Sigmoid colon (tissue), 3 donors: ENCODE results near the gene TBX18.

ENCODE experiments used
- POLR2A ChIP-seq, 2 donors: fragments of 450-650 bp; IDR thresholded peaks; one replicate each; pipeline ENCODE4 v1.6.1; 2016; ENCODE audit warnings: antibody characterized with exemption in 2 of 2, mild to moderate bottlenecking in 2 of 2, moderate library complexity in 2 of 2
- TF ChIP-seq, protein P1 (sequence below), 4 experiments: fragments of 450-650 bp in 3 of 4; fragments of 200-600 bp in 1 of 4; IDR thresholded peaks; one replicate each; pipeline ENCODE4 v1.5.1; 2016 to 2019; ENCODE audit warnings: antibody characterized with exemption in 4 of 4, mild to moderate bottlenecking in 3 of 4, moderate library complexity in 2 of 4

DNA sequence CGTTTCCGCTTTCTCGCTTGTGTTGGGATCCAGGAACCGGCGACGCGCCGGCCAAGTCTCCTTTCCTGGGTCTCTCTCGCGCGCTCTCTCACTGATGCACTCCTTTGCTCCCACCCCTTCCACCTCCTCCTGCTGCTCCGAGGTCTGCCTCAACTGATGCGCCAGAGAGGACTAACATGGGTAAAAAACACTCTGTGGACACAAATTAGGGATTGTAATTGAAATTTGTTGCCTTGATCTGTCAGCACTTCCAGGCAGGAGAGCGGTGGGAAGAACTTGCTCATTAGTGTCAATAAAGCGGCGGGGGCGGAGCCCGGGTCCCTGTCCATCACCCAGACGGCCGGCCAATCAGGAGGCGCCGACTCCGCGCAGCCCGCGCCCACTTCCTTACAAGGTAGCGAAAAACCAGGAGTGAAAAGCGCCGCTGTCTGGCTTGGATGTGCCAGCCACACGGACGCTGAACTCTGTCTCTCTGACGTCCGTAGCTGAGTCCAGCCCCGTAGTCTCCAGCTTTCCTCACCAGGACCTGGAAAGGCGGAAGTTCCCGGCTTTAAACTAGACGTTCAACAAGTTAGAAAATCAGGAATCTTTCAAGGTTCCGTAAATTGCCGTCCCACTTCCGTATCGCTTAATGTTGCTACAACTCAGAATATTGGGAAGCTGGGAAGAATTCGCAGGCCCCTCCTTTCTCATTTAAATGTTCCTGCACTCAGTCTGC is at the start of gene TBX18:
- TF ChIP-seq, protein P1, sequence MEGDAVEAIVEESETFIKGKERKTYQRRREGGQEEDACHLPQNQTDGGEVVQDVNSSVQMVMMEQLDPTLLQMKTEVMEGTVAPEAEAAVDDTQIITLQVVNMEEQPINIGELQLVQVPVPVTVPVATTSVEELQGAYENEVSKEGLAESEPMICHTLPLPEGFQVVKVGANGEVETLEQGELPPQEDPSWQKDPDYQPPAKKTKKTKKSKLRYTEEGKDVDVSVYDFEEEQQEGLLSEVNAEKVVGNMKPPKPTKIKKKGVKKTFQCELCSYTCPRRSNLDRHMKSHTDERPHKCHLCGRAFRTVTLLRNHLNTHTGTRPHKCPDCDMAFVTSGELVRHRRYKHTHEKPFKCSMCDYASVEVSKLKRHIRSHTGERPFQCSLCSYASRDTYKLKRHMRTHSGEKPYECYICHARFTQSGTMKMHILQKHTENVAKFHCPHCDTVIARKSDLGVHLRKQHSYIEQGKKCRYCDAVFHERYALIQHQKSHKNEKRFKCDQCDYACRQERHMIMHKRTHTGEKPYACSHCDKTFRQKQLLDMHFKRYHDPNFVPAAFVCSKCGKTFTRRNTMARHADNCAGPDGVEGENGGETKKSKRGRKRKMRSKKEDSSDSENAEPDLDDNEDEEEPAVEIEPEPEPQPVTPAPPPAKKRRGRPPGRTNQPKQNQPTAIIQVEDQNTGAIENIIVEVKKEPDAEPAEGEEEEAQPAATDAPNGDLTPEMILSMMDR (IDR thresholded peaks at IDR 0.05): no peak
- TF ChIP-seq POLR2A (IDR thresholded peaks at IDR 0.05): no peak
